ENCODE results near the gene ANXA5.
A peak's percentile ranks its signal among the peaks of the same experiment; 100 is the strongest.
"Not testable (repeated sequence)": the region's sequence is repeated elsewhere in the genome, so short reads cannot be mapped to it uniquely, and the experiment has no call there.

ANXA5 gene

DNA sequence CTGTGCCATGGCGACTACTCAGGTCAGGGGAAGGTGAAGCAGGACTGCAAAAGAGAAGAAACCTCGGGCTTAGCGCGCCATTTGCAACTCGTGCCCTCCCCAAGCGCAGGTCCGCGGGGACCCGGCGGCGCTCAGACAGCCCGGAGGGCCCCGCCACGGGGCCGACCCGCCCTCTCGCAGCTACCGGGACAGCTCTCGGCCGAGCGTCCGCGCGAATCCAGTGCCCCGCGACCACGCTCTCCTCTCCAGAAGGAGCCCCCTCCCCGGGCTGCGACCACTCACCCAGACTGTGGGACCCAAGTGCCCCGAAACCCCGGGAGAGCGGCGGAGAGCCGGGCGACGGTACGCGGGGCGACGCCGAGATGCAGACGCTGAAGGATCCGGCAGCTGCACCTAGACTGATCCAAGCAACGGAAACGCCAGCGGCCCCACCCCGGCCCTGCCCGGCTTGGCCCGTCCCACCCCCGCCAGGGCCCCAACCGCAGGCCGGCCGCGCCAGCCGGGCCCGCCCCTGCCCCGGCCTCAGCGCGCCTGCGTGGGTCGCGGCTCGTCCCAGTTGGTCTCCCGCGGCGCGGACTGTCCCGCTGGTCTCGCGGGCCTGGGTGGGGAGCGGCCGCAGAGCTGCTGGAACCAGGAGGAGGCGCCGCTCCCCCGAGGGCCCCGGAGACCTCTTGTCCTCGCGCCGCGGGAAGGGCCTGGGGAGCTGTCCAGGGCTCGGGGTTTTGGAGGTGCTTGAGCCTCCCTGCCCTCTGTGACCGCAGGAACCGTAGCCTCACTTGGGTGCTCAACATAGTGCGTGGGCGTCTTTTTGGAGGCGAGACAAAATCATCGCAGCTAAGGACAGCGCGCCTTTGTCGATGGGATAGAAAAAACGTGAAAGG, at the start of gene ANXA5:
ANXA5 (minus strand) TSS at position 400 of the 881 bp plus-strand sequence; CDS start at position 9, 391 bp downstream.
- peak; percentile 97 for ATAC-seq
- H3K36me3 Mint-ChIP-seq: peaks cover 7% of the 10 kb centered on the region

DNA sequence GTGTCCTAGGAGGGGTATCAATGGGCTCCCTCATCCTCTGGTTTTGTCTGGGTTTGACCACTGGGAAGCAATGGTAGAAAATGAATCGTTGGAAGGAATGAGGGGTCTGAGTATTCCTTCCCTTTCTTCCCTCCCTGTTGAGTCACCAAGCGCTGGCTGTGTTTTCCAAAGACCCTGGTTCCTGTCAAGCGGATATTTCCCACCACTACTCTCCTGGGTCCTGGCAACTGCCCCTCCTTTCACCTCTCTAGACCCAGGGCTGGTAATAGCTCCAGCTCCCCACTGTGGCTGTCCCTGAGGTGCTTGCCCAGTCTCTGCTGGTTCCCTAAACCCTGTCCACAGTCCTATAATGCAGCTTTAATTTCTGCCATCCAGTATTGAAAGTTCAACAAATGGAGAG, 46.0 kb upstream of the ANXA5 start:
- peak; percentile 39 for ATAC-seq
- H3K9me3 Mint-ChIP-seq: no peaks in the 10 kb centered on the region
- no peak overlapping the region for H3K4me3 Mint-ChIP-seq
- no peak overlapping the region for H3K27ac Mint-ChIP-seq
- peaks cover 10% of the 10 kb centered on the region for H3K27me3 Mint-ChIP-seq
- H3K4me1 Mint-ChIP-seq: no peaks in the 10 kb centered on the region
- no peaks in the 10 kb centered on the region for H3K36me3 Mint-ChIP-seq

More for the DNA sequence above, at the start of gene ANXA5:
- Mint-ChIP-seq H3K27ac (peak within 1 kb of the TSS; percentile 96), H3K27me3 (no peaks in the 10 kb centered on the region), H3K9me3 (no peaks in the 10 kb centered on the region), H3K4me3 (peak within 1 kb of the TSS; percentile 100), H3K4me1 (peaks cover 34% of the 10 kb centered on the region)

DNA sequence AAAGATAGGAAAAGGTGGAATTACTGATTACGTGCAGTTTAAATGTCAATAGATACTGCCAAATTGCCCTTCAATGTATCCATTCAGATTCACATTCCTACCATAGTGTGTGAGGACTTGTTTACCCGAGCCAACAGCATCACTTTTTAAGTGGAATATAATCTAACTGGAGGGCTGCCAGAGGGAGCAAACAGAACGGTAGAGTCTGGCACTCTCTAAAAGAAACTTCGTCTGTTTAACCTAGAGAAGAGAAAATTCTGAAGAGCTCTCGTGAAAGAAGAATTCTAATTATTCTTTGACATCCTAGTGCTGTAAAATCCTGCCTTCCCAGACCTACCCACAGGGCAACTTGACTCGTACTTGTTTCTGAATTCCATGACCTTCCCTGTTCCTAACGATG, 45.0 kb upstream of the ANXA5 start:
- H3K4me3 Mint-ChIP-seq: no peak overlapping the region
- H3K27ac Mint-ChIP-seq: no peak overlapping the region
- no peaks in the 10 kb centered on the region for H3K4me1 Mint-ChIP-seq
- no peaks in the 10 kb centered on the region for H3K36me3 Mint-ChIP-seq
- no peaks in the 10 kb centered on the region for H3K9me3 Mint-ChIP-seq
- no peak for ATAC-seq
- peaks cover 11% of the 10 kb centered on the region for H3K27me3 Mint-ChIP-seq

DNA sequence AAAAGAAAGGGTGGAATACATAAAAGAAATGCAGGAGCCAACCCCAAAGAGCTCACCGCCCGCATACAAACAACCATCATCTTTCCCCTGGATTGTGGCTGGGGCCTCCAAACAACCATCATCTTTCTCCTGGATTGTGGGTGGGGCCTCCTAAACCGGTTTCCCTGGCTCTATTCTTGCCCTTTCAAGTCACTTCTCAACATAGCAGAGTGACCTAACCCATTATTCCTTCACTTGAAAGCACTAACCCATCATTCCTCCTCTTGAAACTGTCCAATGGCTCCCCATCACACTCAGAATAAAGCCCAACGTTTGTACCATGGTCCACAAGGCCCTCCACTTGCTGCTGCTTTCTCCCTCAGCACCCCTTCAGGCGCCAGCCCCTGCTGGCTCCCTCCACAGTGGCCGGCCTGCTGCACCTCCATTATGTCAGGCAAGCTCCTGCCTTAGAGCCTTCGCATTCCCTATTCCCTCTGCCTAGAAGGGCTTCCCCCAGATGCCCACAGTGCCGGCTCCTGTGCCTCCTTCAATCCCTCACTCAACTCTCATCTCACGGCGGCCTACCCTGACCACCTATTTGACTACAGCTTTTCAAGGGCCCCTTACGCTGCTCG, 44.1 kb upstream of the ANXA5 start:
- H3K9me3 Mint-ChIP-seq: no peaks in the 10 kb centered on the region
- H3K4me3 Mint-ChIP-seq: no peak overlapping the region
- H3K4me1 Mint-ChIP-seq: no peaks in the 10 kb centered on the region
- H3K27ac Mint-ChIP-seq: no peak overlapping the region
- H3K36me3 Mint-ChIP-seq: no peaks in the 10 kb centered on the region
- ATAC-seq: no peak
- peaks cover 12% of the 10 kb centered on the region for H3K27me3 Mint-ChIP-seq

DNA sequence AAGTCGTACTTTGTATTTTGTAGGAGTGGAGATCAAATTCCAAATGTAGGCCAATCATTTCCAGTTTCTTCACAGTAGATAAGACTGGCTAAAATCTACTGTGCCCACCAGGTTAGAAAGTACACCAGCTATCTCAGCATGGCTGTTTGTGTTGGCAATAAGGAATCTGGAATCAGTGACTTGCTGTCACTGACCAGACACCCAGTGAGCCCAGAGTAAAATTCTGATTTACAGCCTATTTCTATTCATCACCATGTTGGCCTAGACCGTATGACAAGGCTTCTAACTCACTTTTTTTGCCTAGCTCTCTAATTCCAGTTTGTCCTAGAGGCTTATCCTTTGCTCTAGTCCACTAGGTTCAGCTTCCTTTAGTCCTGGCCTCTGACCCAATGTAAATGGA, 42.8 kb upstream of the ANXA5 start:
- Mint-ChIP-seq H3K36me3 (no peaks in the 10 kb centered on the region), H3K27ac (no peak overlapping the region), H3K9me3 (no peaks in the 10 kb centered on the region), H3K4me1 (no peaks in the 10 kb centered on the region), H3K27me3 (peaks cover 25% of the 10 kb centered on the region), H3K4me3 (no peak overlapping the region)
- ATAC-seq: no peak

DNA sequence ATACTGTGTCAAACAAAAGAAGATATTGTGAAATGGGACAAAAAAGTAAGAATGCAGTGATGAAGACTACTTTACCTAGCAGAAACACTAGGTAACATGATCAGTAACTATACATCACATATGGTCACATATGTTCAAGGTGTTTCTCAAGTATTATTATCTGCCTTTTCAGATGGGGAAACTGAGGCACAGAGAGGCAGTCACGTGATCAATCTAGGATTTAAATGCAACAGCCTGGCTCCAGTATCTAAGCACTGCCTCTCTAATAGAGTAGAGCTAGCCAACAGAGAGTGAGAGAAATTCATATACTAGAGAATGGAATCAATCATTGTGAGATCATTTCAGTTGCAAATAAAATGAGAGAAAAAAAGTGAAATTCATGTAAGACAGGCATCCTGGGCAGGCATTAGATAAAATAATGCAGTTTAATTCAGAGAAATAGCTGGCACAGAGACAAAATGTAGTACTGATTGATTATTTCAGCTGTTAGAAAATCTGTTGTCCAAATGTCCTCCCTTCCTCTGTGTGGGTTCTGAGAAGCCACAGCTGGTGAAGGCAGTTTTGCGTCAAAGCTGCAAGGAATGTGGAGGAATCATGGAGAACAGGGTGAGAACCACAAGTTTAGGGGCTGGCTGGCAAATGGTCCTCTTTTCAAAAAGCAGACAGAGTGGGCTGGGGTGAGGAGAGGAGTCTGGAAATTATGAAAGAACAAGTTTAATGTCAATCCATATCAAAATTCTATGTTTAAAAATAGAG, 42.2 kb upstream of the ANXA5 start:
- no peaks in the 10 kb centered on the region for H3K9me3 Mint-ChIP-seq

DNA sequence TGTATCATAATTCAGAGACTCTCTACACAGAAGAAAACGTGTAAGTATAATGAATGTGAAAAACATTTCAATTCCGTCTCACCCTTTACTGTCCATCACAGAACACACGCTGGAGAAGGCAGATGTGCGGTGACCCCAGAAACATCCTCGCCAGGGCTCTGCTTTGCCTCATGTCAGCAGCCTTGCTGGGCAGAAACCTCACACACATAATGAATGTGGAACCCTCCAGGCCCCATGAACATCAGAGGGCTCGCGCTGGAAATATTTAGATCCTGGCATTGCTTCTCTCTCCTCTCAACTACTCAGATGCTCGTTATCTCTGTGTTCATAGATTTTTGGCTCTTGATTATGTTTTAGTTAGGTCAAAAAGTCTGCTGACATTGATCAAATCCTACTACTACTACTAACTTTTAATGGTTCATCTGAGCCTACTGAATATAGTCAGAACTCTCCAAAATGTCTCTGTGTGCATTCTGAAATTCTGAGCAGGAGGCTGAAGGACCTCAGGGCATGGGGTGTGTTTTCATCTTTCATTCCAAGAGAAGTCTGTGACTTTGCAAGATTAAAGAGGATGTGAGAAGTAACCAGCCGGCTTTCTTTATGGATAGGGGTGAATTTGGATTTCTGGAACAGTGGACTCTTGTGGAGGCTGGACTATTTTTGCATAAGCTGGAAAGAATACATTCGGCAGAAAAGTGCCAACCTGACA, 41.2 kb upstream of the ANXA5 start:
- Mint-ChIP-seq H3K27ac (no peak overlapping the region), H3K4me1 (no peaks in the 10 kb centered on the region), H3K36me3 (no peaks in the 10 kb centered on the region), H3K4me3 (no peak overlapping the region), H3K9me3 (no peaks in the 10 kb centered on the region), H3K27me3 (peaks cover 25% of the 10 kb centered on the region)
- ATAC-seq: no peak

More for the DNA sequence above, 42.2 kb upstream of the ANXA5 start:
- H3K27me3 Mint-ChIP-seq: peaks cover 25% of the 10 kb centered on the region
- H3K4me3 Mint-ChIP-seq: no peak overlapping the region
- H3K36me3 Mint-ChIP-seq: no peaks in the 10 kb centered on the region
- no peaks in the 10 kb centered on the region for H3K4me1 Mint-ChIP-seq
- no peak overlapping the region for H3K27ac Mint-ChIP-seq
- no peak for ATAC-seq

DNA sequence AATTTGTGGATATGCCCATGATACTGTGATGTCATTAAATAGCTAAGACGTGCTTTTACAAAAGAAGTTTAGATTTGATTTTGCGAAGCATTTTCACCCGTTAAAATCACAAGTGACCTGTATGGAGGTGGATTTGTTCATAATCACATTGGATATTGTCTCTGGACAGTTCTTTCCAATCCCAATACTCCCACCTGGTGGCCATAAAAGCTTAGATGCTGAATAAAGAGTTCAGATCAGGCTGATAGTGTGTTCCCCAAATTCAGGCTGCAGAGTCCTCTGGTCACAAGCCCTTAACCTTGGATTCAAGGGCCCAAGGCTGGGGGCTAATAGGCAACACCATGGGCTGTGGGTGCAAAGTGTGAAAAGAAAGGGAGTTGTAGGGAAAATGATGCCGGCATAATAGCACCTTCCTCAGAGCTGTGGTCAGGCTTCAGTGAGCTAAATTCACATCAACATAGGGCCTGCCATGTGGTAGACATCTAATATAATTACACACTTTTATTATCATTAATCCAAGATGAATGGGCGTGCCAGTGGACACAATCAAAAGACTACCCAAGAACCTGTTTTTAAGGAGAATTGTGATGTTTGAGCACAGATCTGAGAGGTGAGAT, 40.1 kb upstream of the ANXA5 start:
- H3K27me3 Mint-ChIP-seq: peaks cover 25% of the 10 kb centered on the region

DNA sequence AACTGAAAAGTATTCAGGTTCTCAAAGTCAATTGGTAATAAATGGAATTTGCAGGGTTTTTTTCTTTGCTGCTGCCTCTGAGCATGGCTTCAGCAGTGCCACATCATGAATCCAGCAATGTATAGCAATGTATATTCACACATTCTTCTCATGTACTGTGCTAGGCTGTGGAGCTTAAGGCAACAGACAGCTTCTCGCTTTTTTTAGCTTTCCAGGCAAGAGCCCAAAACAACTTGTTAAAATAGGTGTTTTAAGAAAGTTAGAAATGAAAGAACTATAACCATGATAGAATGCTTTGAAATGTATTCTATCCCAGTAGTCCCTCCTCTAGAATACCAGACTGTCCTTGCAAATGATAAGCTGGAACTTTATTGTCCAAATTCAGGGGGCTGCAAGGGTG, 37.8 kb upstream of the ANXA5 start:
- H3K36me3 Mint-ChIP-seq: no peaks in the 10 kb centered on the region
- no peak overlapping the region for H3K27ac Mint-ChIP-seq
- no peaks in the 10 kb centered on the region for H3K9me3 Mint-ChIP-seq
- ATAC-seq: no peak
- peaks cover 25% of the 10 kb centered on the region for H3K27me3 Mint-ChIP-seq
- no peak overlapping the region for H3K4me3 Mint-ChIP-seq
- H3K4me1 Mint-ChIP-seq: no peaks in the 10 kb centered on the region

More for the DNA sequence above, 40.1 kb upstream of the ANXA5 start:
- no peak overlapping the region for H3K27ac Mint-ChIP-seq
- no peaks in the 10 kb centered on the region for H3K4me1 Mint-ChIP-seq
- no peaks in the 10 kb centered on the region for H3K9me3 Mint-ChIP-seq
- no peak for ATAC-seq
- H3K36me3 Mint-ChIP-seq: no peaks in the 10 kb centered on the region
- H3K4me3 Mint-ChIP-seq: no peak overlapping the region

DNA sequence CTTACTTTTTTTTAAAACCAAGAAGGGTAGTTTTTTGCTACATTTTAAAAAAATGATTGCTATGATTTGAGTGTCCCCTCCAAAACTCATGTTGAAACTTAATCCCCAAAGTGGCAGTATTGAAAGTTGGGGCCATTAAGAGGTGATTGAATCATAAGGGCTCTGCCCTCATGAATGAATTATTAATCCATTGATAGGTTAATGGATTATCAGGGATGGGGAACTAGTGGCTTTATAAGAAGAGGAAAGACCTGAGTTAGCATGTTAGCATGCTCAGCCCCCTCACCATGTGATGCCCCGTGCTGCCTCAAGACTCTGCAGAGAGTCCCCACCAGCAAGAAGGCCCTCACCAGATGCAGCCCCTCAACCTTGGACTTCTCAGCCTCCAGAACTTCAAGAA, 37.2 kb upstream of the ANXA5 start:
- no peak for ATAC-seq
- H3K4me1 Mint-ChIP-seq: no peaks in the 10 kb centered on the region
- no peak overlapping the region for H3K27ac Mint-ChIP-seq
- no peaks in the 10 kb centered on the region for H3K9me3 Mint-ChIP-seq
- H3K27me3 Mint-ChIP-seq: peaks cover 25% of the 10 kb centered on the region
- H3K36me3 Mint-ChIP-seq: no peaks in the 10 kb centered on the region
- no peak overlapping the region for H3K4me3 Mint-ChIP-seq

DNA sequence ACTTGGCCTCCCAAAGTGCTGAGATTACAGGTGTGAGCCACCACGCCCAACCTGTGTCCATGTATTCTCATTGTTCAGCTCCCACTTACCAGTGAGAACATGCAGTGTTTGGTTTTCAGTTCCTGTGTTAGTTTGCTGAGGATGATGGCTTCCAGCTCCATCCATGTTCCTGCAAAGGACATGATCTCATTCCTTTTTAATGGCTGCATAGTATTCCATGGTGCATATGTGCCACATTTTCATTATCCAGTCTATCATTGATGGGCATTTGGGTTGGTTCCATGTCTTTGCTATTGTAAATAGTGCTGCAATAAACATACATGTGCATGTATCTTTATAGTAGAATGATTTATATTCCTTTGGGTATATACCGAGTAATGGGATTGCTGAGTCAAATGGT, 33.0 kb upstream of the ANXA5 start:
- not testable (repeated sequence) for H3K27me3 Mint-ChIP-seq, H3K9me3 Mint-ChIP-seq, ATAC-seq

DNA sequence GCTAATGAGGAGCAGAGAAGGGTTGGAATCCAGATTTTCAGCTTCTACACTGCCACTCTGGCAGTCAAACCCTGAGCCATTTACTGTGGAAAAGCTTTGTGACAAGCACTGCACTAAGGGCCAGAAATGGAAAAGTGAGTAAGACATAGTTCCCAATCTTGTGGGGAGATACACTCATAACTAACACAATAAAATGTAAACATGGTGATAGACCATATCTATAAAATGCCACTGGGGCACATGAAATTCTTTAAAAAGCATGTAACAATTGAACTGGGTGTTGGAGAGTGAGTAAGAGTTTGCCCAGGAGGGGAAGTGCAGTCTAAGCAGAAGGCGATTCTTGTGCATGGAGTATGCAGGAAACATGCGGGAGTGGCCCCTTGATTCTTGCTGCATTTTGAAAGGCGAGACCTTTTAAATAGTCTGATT, 32.0 kb upstream of the ANXA5 start:
- H3K4me1 Mint-ChIP-seq: no peaks in the 10 kb centered on the region
- no peak overlapping the region for H3K4me3 Mint-ChIP-seq
- no peak for ATAC-seq
- no peaks in the 10 kb centered on the region for H3K9me3 Mint-ChIP-seq
- no peak overlapping the region for H3K27ac Mint-ChIP-seq
- H3K36me3 Mint-ChIP-seq: no peaks in the 10 kb centered on the region
- no peaks in the 10 kb centered on the region for H3K27me3 Mint-ChIP-seq

More for the DNA sequence above, 33.0 kb upstream of the ANXA5 start:
- H3K36me3 Mint-ChIP-seq, H3K27ac Mint-ChIP-seq, H3K4me3 Mint-ChIP-seq, H3K4me1 Mint-ChIP-seq: not testable (repeated sequence)

DNA sequence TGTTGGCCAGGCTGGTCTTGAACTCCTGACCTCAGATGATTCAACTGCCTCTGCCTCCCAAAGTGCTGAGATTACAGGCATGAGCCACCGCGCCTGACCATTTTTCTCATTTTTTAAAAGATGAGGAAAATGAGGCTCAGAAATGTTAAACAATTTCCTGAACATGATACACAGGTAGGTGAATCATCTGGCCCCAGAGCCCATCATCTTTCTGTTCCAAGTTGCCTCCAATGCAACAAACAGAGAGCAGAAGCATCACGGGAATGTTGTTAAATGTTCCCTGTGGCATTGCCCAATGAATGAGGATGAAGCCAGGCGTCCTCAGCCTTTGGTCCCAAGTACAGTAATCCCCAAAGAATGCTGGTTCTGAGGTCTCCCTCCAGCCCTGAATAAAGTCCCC, 31.3 kb upstream of the ANXA5 start:
- Mint-ChIP-seq H3K27me3 (no peaks in the 10 kb centered on the region), H3K36me3 (no peaks in the 10 kb centered on the region), H3K4me1 (no peaks in the 10 kb centered on the region), H3K4me3 (no peak overlapping the region), H3K9me3 (no peaks in the 10 kb centered on the region), H3K27ac (no peak overlapping the region)
- no peak for ATAC-seq

DNA sequence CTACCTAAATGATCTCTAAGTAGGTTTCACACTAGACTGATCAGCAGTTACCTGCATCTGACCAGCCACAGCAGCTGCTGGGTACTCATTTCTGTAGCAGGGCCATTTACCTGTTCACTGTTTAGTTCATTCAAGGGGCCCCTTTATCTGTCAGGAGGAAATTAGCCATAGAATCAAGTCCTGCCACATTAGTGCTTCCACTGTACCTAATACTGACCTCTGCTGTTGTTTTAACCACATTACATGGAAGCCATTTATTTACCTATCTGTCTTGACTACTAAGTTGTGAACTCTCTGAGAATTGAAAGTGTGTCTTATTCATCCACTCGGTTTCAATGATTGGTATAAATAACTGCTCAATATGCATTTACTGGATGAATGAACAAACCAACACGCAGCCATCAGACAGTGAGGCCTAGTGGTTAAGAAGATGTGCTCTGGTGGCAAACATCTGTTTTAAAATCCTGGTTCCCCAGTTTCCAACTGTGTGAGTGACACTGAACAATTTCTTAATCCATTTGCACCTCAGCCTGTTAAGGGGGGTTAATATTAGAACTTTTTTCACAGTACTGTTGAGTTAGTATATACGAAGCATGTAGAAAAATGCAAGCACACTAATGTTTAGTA, 30.0 kb upstream of the ANXA5 start:
- H3K27me3 Mint-ChIP-seq: no peaks in the 10 kb centered on the region
- H3K36me3 Mint-ChIP-seq: no peaks in the 10 kb centered on the region
- H3K27ac Mint-ChIP-seq: no peak overlapping the region
- H3K9me3 Mint-ChIP-seq: no peaks in the 10 kb centered on the region
- no peak overlapping the region for H3K4me3 Mint-ChIP-seq
- H3K4me1 Mint-ChIP-seq: no peaks in the 10 kb centered on the region
- peak; percentile 47 for ATAC-seq

Measured in stimulated activated memory B cell treated with anti-CD40 and anti-IgM and Interleukin-4, amounts not matched to agents 10 μg/mL and 1 μg/mL and 100 μg/mL, for 72 hours (primary cell).